ENCODE data around the gene RCSD1. TPM values are rescaled to one million over a fixed set of nuclear protein-coding genes. Genes with fewer than 3 reads are reported as not detected.

The RCSD1 gene
- total RNA-seq, 2 donors from 2014 or later, result 2.8 to 13.8 TPM

GRCh38 chr1:167587342-167587741, 42.7 kb upstream of the RCSD1 start:
- 95% methylated on average over 2 of the region's 2 CpGs for WGBS
- TF ChIP-seq CTCF (IDR thresholded peaks at IDR 0.05) (no peak), POLR2A (IDR thresholded peaks at IDR 0.05) (no peak), POLR2AphosphoS5 (IDR thresholded peaks at IDR 0.05) (no peak)
- intact Hi-C loops (cut with DNase I), result no loop called here

GRCh38 chr1:167587872-167588271, 42.2 kb upstream of the RCSD1 start:
- Histone ChIP-seq H3K9me3 (no peaks in the 10 kb centered on the region), H3K36me3 (no peaks in the 10 kb centered on the region), H3K27ac (no peak overlapping the region), H3K4me3 (no peak overlapping the region), H3K4me1 (replicated peaks) (no peaks in the 10 kb centered on the region), H3K27me3 (replicated peaks; ENCODE audit: insufficient read depth) (no peaks in the 10 kb centered on the region)
- no peak for DNase-seq (ENCODE audit: low spot score)
- WGBS, result 84% methylated on average over 1 of the region's 1 CpG
- TF ChIP-seq CTCF (IDR thresholded peaks at IDR 0.05), result no peak
- TF ChIP-seq POLR2AphosphoS5 (IDR thresholded peaks at IDR 0.05), result no peak
- TF ChIP-seq POLR2A (IDR thresholded peaks at IDR 0.05), result no peak
- intact Hi-C loops (cut with DNase I), result no loop called here

More at GRCh38 chr1:167587342-167587741, 42.7 kb upstream of the RCSD1 start:
- Histone ChIP-seq H3K27ac (no peak overlapping the region), H3K9me3 (no peaks in the 10 kb centered on the region), H3K36me3 (no peaks in the 10 kb centered on the region), H3K27me3 (replicated peaks; ENCODE audit: insufficient read depth) (no peaks in the 10 kb centered on the region), H3K4me1 (replicated peaks) (no peaks in the 10 kb centered on the region), H3K4me3 (no peak overlapping the region)
- DNase-seq (ENCODE audit: low spot score), result no peak

- H3K27me3 ChIP-seq (replicated peaks; ENCODE audit: insufficient read depth), result no peaks in the 10 kb centered on the region
- no peaks in the 10 kb centered on the region for H3K36me3 ChIP-seq
- no peak overlapping the region for H3K4me3 ChIP-seq
- no peak for DNase-seq (ENCODE audit: low spot score)
- no peak for TF ChIP-seq POLR2AphosphoS5 (IDR thresholded peaks at IDR 0.05)
- TF ChIP-seq POLR2A (IDR thresholded peaks at IDR 0.05), result no peak
- TF ChIP-seq CTCF (IDR thresholded peaks at IDR 0.05), result no peak
- no peaks in the 10 kb centered on the region for H3K9me3 ChIP-seq
- intact Hi-C loops (cut with DNase I), result no loop called here
- no peaks in the 10 kb centered on the region for H3K4me1 ChIP-seq (replicated peaks)
- no peak overlapping the region for H3K27ac ChIP-seq
- 95% methylated on average over 2 of the region's 2 CpGs for WGBS
Observed at GRCh38 chr1:167588361-167588760, 41.7 kb upstream of the RCSD1 start.

GRCh38 chr1:167592475-167592874, 37.6 kb upstream of the RCSD1 start:
- Histone ChIP-seq H3K4me1 (replicated peaks) (no peaks in the 10 kb centered on the region), H3K9me3 (no peaks in the 10 kb centered on the region), H3K27me3 (replicated peaks; ENCODE audit: insufficient read depth) (no peaks in the 10 kb centered on the region), H3K36me3 (no peaks in the 10 kb centered on the region), H3K27ac (no peak overlapping the region), H3K4me3 (no peak overlapping the region)
- DNase-seq (ENCODE audit: low spot score), result no peak
- intact Hi-C loops (cut with DNase I), result no loop called here
- no peak for TF ChIP-seq POLR2A (IDR thresholded peaks at IDR 0.05)
- TF ChIP-seq POLR2AphosphoS5 (IDR thresholded peaks at IDR 0.05), result no peak
- no peak for TF ChIP-seq CTCF (IDR thresholded peaks at IDR 0.05)

- no peaks in the 10 kb centered on the region for H3K27me3 ChIP-seq (replicated peaks; ENCODE audit: insufficient read depth)
- no peak overlapping the region for H3K27ac ChIP-seq
- no peaks in the 10 kb centered on the region for H3K9me3 ChIP-seq
- H3K4me1 ChIP-seq (replicated peaks), result no peaks in the 10 kb centered on the region
- intact Hi-C loops (cut with DNase I), result no loop called here
- no peak overlapping the region for H3K4me3 ChIP-seq
- no peak for DNase-seq (ENCODE audit: low spot score)
- H3K36me3 ChIP-seq, result no peaks in the 10 kb centered on the region
- WGBS, result 74% methylated on average over 5 of the region's 5 CpGs
- TF ChIP-seq POLR2A (IDR thresholded peaks at IDR 0.05), result no peak
- no peak for TF ChIP-seq POLR2AphosphoS5 (IDR thresholded peaks at IDR 0.05)
- no peak for TF ChIP-seq CTCF (IDR thresholded peaks at IDR 0.05)
Observed at GRCh38 chr1:167593860-167594259, 36.2 kb upstream of the RCSD1 start.

Data from prostate gland (tissue), 2 donors.